H4 (cell line): ENCODE data around the gene MTARC1. TPM values are rescaled to one million over a fixed set of nuclear protein-coding genes. Genes with fewer than 3 reads are reported as not detected.

Source experiments
- DNase-seq: peaks from one replicate; pipeline ENCODE4 v3.0.0-alpha.2; 2015; ENCODE audit warnings: low spot score
- total RNA-seq: library from RNA; depleted of rRNA; stranded (reverse); fragments of >200 nt; shearing (Covaris generic); gene quantifications from 2 replicates; pipeline ENCODE4 v1.2.3, GENCODE V29; 2014; rRNA removed

MTARC1 gene
- total RNA-seq, 1 experiment from 2014 or later = 0.08 TPM

DNA sequence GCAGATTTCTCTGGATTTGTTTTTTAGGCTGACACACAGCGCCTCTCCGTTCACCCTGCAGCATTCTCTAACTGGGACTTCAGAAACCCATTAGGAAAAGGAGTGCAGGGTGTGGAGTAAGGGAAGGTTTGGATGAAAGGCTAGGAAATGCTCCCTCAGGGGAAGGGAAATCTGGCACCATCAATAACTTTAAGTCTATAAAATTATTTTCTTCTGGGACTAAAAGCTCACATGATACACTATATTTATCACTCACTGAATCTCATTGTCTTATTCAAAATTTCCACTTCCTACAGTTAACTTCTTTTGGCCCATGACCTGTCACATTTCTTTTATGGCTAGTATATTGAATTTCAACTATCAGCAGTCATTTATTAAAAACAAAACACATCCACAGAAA is 46.7 kb downstream of the MTARC1 start:
- DNase-seq = no peak

DNA sequence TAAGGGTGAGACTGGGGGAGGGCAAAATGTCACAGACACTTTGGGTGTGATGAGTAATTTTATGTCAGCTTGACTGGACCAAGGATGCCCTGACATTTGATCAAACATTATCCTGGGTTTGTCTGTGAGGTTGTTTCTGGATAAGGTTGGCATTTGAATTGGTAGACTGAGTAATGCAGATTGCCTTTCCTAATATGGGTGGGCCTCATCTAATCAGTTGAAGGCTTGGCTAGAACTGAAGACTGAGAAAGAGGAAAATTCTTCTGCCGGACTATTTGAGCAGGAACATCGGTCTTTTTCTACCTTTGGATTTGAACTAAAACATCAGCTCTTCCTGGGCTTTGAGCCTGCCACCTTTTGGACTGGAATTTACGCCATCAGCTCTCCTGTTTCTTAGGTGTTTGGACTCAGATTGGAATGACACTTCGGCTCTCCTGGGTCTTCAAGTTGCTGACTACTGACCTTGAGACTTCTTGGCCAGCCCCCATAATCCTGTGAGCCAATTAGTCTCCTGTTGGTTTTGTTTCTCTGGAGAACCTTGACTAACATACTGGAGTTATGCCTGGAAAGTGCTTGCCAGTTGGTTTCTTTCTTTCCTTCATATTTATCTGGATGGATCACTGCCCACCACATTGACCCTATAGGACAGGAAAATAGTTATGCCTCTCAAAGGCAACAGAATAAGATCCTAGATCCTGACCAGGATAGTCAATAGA is 47.6 kb downstream of the MTARC1 start:
- no peak for DNase-seq

Other genes with a start within 250 kb of the MTARC1 start
- gene C1orf115, start 96.5 kb upstream of the MTARC1 start, total RNA-seq = not detected in 2 replicates
- gene MTARC2, start 38.6 kb upstream of the MTARC1 start, total RNA-seq = 0.41 TPM in 1 of 2 replicates, not detected in the other
- gene HLX, start 92.5 kb downstream of the MTARC1 start, total RNA-seq = 2.6 and 3.0 TPM in 2 replicates